PC-3 (cell line): Measurements from ENCODE around the gene MAD1L1.

Experiments used
- CTCF ChIP-seq: fragments of 300-600 bp; sonication (generic); conservative IDR thresholded peaks from 2 replicates; pipeline ENCODE4 v1.5.1; 2017; ENCODE audit warnings: antibody characterized with exemption, low read depth, mild to moderate bottlenecking, low read length
- EZH2 ChIP-seq: fragments of 300-600 bp; sonication (generic); IDR thresholded peaks from one replicate; pipeline ENCODE4 v1.6.1; 2017; ENCODE audit warnings: antibody characterized with exemption, mild to moderate bottlenecking, low read length; ENCODE audit not compliant: unreplicated experiment

- TF ChIP-seq CTCF, result no peak
- no peak for TF ChIP-seq EZH2
These were observed 187.8 kb downstream of the MAD1L1 start for GRCh38 chr7:2044883-2045471.
